ENCODE data around the gene NMNAT2. TPM values are rescaled to one million over a fixed set of nuclear protein-coding genes. Genes with fewer than 3 reads are reported as not detected.

NMNAT2 gene
- total RNA-seq, 6 donors from 2014 or later = 0.13 to 0.72 (median 0.17) TPM; not detected in 2

- WGBS, 2 donors = 84 to 91% methylated on average over 2 of the region's 2 CpGs
- Histone ChIP-seq H3K27me3 (no peaks in the 10 kb centered on the region), H3K4me3 (no peak overlapping the region), H3K4me1 (no peaks in the 10 kb centered on the region), H3K27ac (no peak overlapping the region), H3K9me3 (no peaks in the 10 kb centered on the region), H3K36me3 (no peaks in the 10 kb centered on the region)
- ATAC-seq (ENCODE audit: low FRiP score in 2 of 2) (no peak), DNase-seq (no peak)
- TF ChIP-seq CTCF (IDR thresholded peaks at IDR 0.05) (no peak), EP300 (IDR thresholded peaks at IDR 0.05) (no peak), POLR2A (IDR thresholded peaks at IDR 0.05) (no peak), POLR2AphosphoS5 (IDR thresholded peaks at IDR 0.05) (no peak)
Measured at GRCh38 chr1:183375381-183375780, 42.8 kb downstream of the NMNAT2 start.

- WGBS, 2 donors = 60 to 68% methylated on average over 2 of the region's 2 CpGs
- no peak overlapping the region for H3K4me3 ChIP-seq
- H3K27me3 ChIP-seq = no peaks in the 10 kb centered on the region
- DNase-seq (no peak), ATAC-seq (ENCODE audit: low FRiP score in 2 of 2) (no peak)
- H3K27ac ChIP-seq = no peak overlapping the region
- no peaks in the 10 kb centered on the region for H3K9me3 ChIP-seq
- H3K4me1 ChIP-seq = peaks cover 0 to 4% (median 1%) of the 10 kb centered on the region in 4 donors
- TF ChIP-seq POLR2AphosphoS5 (IDR thresholded peaks at IDR 0.05) = no peak
- no peak for TF ChIP-seq CTCF (IDR thresholded peaks at IDR 0.05)
- no peak for TF ChIP-seq EP300 (IDR thresholded peaks at IDR 0.05)
- H3K36me3 ChIP-seq = no peaks in the 10 kb centered on the region
Measured at GRCh38 chr1:183374825-183375224, 43.4 kb downstream of the NMNAT2 start.

- ATAC-seq (ENCODE audit: low FRiP score in 2 of 2) = peak in 1 of 2 donors; percentile 23
- TF ChIP-seq EP300 (IDR thresholded peaks at IDR 0.05) = no peak
- no peak for TF ChIP-seq CTCF (IDR thresholded peaks at IDR 0.05)
- TF ChIP-seq POLR2A (IDR thresholded peaks at IDR 0.05) = no peak
- no peak for TF ChIP-seq POLR2AphosphoS5 (IDR thresholded peaks at IDR 0.05)
- Histone ChIP-seq H3K4me3 (no peak overlapping the region), H3K27me3 (no peaks in the 10 kb centered on the region), H3K36me3 (no peaks in the 10 kb centered on the region), H3K27ac (no peak overlapping the region), H3K4me1 (peaks cover 0 to 7% (median 3%) of the 10 kb centered on the region in 4 donors), H3K9me3 (no peaks in the 10 kb centered on the region)
- no peak for DNase-seq
- 85 to 87% methylated on average over 4 of the region's 4 CpGs for WGBS, 2 donors
Measured at GRCh38 chr1:183372586-183373230, 45.5 kb downstream of the NMNAT2 start.

- H3K4me3 ChIP-seq = no peak overlapping the region
- ATAC-seq (ENCODE audit: low FRiP score in 2 of 2) (peak; percentile 62 to 81), DNase-seq (peak in 1 of 2 donors; percentile 87)
- H3K9me3 ChIP-seq = no peaks in the 10 kb centered on the region
- H3K27me3 ChIP-seq = no peaks in the 10 kb centered on the region
- 45 to 65% methylated on average over 7 to 8 of the region's 8 CpGs for WGBS, 2 donors
- TF ChIP-seq POLR2AphosphoS5 (IDR thresholded peaks at IDR 0.05) (no peak), EP300 (IDR thresholded peaks at IDR 0.05) (peak in 1 of 4 donors; percentile 61)
- peaks cover 0 to 7% (median 3%) of the 10 kb centered on the region in 4 donors for H3K4me1 ChIP-seq
- H3K36me3 ChIP-seq = no peaks in the 10 kb centered on the region
- no peak overlapping the region for H3K27ac ChIP-seq
Measured at GRCh38 chr1:183370399-183371058, 47.7 kb downstream of the NMNAT2 start.

GRCh38 chr1:183368213-183369108 is 49.7 kb downstream of the NMNAT2 start:
- Histone ChIP-seq H3K4me1 (peaks cover 0 to 7% (median 3%) of the 10 kb centered on the region in 4 donors), H3K36me3 (no peaks in the 10 kb centered on the region), H3K4me3 (no peak overlapping the region), H3K27me3 (no peaks in the 10 kb centered on the region), H3K27ac (no peak overlapping the region), H3K9me3 (no peaks in the 10 kb centered on the region)
- ATAC-seq (ENCODE audit: low FRiP score in 2 of 2) (no peak), DNase-seq (no peak)
- 81 to 87% methylated on average over 11 of the region's 11 CpGs for WGBS, 2 donors
- TF ChIP-seq EP300 (IDR thresholded peaks at IDR 0.05) (no peak), POLR2AphosphoS5 (IDR thresholded peaks at IDR 0.05) (no peak), POLR2A (IDR thresholded peaks at IDR 0.05) (no peak), CTCF (IDR thresholded peaks at IDR 0.05) (no peak)

Data from upper lobe of left lung (tissue), 6 donors.